IMR-90 (cell line): ENCODE measurements around the gene GABRR1.

Experiments used
- CTCF ChIP-seq: conservative IDR thresholded peaks from 2 replicates; pipeline ENCODE4 v1.5.1; 2012; ENCODE audit warnings: mild to moderate bottlenecking, low read depth, low read length, improper control_type of control experiment
- NFE2L2 ChIP-seq: fragments of 150-350 bp; IDR thresholded peaks from 2 replicates; pipeline ENCODE4 v1.6.1; 2016; ENCODE audit warnings: low read depth, mild to moderate bottlenecking, low read length
- POLR2A ChIP-seq: IDR thresholded peaks from 2 replicates; pipeline ENCODE4 v1.6.1; 2012; ENCODE audit warnings: mild to moderate bottlenecking, low read depth, low read length

GRCh38 chr6:89221971-89222711, 5.0 kb upstream of the GABRR1 start:
- TF ChIP-seq POLR2A (no peak), NFE2L2 (no peak), CTCF (no peak)
